ENCODE measurements around the gene INSRR. TPM values are rescaled to one million over a fixed set of nuclear protein-coding genes. Genes with fewer than 3 reads are reported as not detected.

Gene INSRR
- total and polyA plus RNA-seq, 4 donors: 0.01 TPM; not detected in 3

DNA sequence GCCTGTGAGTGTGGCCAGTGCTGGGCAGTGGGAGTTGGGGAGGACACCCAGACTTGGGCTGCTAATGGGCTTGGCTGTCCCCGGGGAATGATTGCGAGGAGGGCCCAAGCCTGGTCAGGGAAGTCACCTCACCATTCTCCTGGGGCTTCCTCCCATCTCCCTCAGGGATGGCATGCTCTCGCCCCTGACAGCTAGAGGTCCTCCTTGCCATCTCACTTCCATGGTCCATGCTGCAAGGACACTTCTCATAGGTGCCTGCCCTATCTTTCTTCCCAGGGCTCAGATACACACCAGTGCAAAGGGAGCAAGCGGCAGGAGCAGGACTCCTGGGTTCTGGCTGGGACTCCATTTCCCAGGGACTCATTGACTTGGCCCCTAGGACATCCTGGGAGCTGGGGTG is 5.9 kb upstream of the INSRR start:
- 89% methylated on average over 4 of the region's 4 CpGs for WGBS
- Histone ChIP-seq H3K27me3 (ENCODE audit: control insufficient read depth in 4 of 4, insufficient read depth in 4 of 4, low read length in 3 of 4) (peaks cover 2 to 13% (median 4%) of the 10 kb centered on the region in 4 donors), H3K4me3 (ENCODE audit: low read depth in 1 of 3, low read length in 3 of 3) (no peak overlapping the region), H3K9me3 (ENCODE audit: control insufficient read depth in 4 of 4, low read length in 3 of 4) (no peaks in the 10 kb centered on the region), H3K4me1 (ENCODE audit: control insufficient read depth in 4 of 4, insufficient read depth in 4 of 4, low read length in 3 of 4) (peaks cover 2 to 9% (median 7%) of the 10 kb centered on the region in 4 donors), H3K36me3 (ENCODE audit: control insufficient read depth in 4 of 4, insufficient read depth in 3 of 4, low read depth in 1 of 4, low read length in 3 of 4) (no peaks in the 10 kb centered on the region), H3K27ac (ENCODE audit: low read depth in 1 of 2, low read length in 2 of 2) (no peak overlapping the region), H3K9ac (ENCODE audit: low read depth in 1 of 2, low read length in 2 of 2) (no peak overlapping the region)
- TF ChIP-seq, protein P1, sequence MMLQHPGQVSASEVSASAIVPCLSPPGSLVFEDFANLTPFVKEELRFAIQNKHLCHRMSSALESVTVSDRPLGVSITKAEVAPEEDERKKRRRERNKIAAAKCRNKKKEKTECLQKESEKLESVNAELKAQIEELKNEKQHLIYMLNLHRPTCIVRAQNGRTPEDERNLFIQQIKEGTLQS (IDR thresholded peaks at IDR 0.05): no peak
- TF ChIP-seq RXRA (IDR thresholded peaks at IDR 0.05): no peak
- no peak for TF ChIP-seq SP1 (IDR thresholded peaks at IDR 0.05)
- no peak for TF ChIP-seq RAD21 (IDR thresholded peaks at IDR 0.05)
- no peak for TF ChIP-seq HNF4A (conservative IDR thresholded peaks at IDR 0.05)
- no peak for TF ChIP-seq ZBTB33 (IDR thresholded peaks at IDR 0.05)
- no peak for TF ChIP-seq MAX (IDR thresholded peaks at IDR 0.05)
- TF ChIP-seq GABPA (IDR thresholded peaks at IDR 0.05 in 1 of 2, conservative IDR thresholded peaks at IDR 0.05 in 1 of 2): no peak
- TF ChIP-seq FOXA2 (IDR thresholded peaks at IDR 0.05): no peak
- TF ChIP-seq, protein P2, sequence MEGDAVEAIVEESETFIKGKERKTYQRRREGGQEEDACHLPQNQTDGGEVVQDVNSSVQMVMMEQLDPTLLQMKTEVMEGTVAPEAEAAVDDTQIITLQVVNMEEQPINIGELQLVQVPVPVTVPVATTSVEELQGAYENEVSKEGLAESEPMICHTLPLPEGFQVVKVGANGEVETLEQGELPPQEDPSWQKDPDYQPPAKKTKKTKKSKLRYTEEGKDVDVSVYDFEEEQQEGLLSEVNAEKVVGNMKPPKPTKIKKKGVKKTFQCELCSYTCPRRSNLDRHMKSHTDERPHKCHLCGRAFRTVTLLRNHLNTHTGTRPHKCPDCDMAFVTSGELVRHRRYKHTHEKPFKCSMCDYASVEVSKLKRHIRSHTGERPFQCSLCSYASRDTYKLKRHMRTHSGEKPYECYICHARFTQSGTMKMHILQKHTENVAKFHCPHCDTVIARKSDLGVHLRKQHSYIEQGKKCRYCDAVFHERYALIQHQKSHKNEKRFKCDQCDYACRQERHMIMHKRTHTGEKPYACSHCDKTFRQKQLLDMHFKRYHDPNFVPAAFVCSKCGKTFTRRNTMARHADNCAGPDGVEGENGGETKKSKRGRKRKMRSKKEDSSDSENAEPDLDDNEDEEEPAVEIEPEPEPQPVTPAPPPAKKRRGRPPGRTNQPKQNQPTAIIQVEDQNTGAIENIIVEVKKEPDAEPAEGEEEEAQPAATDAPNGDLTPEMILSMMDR (IDR thresholded peaks at IDR 0.05; ENCODE audit: low read depth, low read length, missing input control): no peak
- TF ChIP-seq YY1 (IDR thresholded peaks at IDR 0.05): no peak
- TF ChIP-seq NR2F2 (IDR thresholded peaks at IDR 0.05): no peak
- TF ChIP-seq, protein P3, sequence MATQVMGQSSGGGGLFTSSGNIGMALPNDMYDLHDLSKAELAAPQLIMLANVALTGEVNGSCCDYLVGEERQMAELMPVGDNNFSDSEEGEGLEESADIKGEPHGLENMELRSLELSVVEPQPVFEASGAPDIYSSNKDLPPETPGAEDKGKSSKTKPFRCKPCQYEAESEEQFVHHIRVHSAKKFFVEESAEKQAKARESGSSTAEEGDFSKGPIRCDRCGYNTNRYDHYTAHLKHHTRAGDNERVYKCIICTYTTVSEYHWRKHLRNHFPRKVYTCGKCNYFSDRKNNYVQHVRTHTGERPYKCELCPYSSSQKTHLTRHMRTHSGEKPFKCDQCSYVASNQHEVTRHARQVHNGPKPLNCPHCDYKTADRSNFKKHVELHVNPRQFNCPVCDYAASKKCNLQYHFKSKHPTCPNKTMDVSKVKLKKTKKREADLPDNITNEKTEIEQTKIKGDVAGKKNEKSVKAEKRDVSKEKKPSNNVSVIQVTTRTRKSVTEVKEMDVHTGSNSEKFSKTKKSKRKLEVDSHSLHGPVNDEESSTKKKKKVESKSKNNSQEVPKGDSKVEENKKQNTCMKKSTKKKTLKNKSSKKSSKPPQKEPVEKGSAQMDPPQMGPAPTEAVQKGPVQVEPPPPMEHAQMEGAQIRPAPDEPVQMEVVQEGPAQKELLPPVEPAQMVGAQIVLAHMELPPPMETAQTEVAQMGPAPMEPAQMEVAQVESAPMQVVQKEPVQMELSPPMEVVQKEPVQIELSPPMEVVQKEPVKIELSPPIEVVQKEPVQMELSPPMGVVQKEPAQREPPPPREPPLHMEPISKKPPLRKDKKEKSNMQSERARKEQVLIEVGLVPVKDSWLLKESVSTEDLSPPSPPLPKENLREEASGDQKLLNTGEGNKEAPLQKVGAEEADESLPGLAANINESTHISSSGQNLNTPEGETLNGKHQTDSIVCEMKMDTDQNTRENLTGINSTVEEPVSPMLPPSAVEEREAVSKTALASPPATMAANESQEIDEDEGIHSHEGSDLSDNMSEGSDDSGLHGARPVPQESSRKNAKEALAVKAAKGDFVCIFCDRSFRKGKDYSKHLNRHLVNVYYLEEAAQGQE (IDR thresholded peaks at IDR 0.05): no peak
- TF ChIP-seq FOXA1 (IDR thresholded peaks at IDR 0.05): no peak
- no peak for TF ChIP-seq JUND (IDR thresholded peaks at IDR 0.05)
- TF ChIP-seq HNF4G (IDR thresholded peaks at IDR 0.05): no peak
- no peak for TF ChIP-seq EGR1 (IDR thresholded peaks at IDR 0.05; ENCODE audit: low read depth in 2 of 2)
- no peak for TF ChIP-seq TAF1 (conservative IDR thresholded peaks at IDR 0.05)
- no peak for DNase-seq (ENCODE audit: low spot score)
